HG03469 (cell line): ENCODE data around the gene ADAP1.
A peak's percentile ranks its signal among the peaks of the same experiment; 100 is the strongest.

Experiments used
- ATAC-seq: cut with Tn5 transposase; IDR thresholded peaks from one replicate; pipeline ENCODE4 v1.9.1; 2021; ENCODE audit warnings: mild to moderate bottlenecking, moderate library complexity, moderate number of reproducible peaks; ENCODE audit not compliant: unreplicated experiment

ADAP1 gene

GRCh38 chr7:940599-941408 lies 13.7 kb downstream of the ADAP1 start:
- no peak for ATAC-seq

- no peak for ATAC-seq
These were observed 14.6 kb downstream of the ADAP1 start for GRCh38 chr7:939843-940242.

GRCh38 chr7:938546-939185 lies 15.8 kb downstream of the ADAP1 start:
- ATAC-seq: no peak

GRCh38 chr7:937856-938484 lies 16.5 kb downstream of the ADAP1 start:
- ATAC-seq: no peak

- ATAC-seq: peak; percentile 77
These were observed 18.0 kb downstream of the ADAP1 start for GRCh38 chr7:936386-937054.

- no peak for ATAC-seq
These were observed 18.6 kb downstream of the ADAP1 start for GRCh38 chr7:935874-936385.

GRCh38 chr7:935164-935873 lies 19.2 kb downstream of the ADAP1 start:
- no peak for ATAC-seq

GRCh38 chr7:934469-935163 lies 19.9 kb downstream of the ADAP1 start:
- no peak for ATAC-seq

- no peak for ATAC-seq
These were observed 21.9 kb downstream of the ADAP1 start for GRCh38 chr7:932651-932975.

GRCh38 chr7:931871-932650 lies 22.4 kb downstream of the ADAP1 start:
- ATAC-seq: no peak

- ATAC-seq: no peak
These were observed 23.3 kb downstream of the ADAP1 start for GRCh38 chr7:930975-931758.

- no peak for ATAC-seq
These were observed 25.2 kb downstream of the ADAP1 start for GRCh38 chr7:929311-929711.

GRCh38 chr7:927031-927671 lies 27.3 kb downstream of the ADAP1 start:
- ATAC-seq: no peak

GRCh38 chr7:926061-927030 lies 28.1 kb downstream of the ADAP1 start:
- ATAC-seq: no peak

- no peak for ATAC-seq
These were observed 28.9 kb downstream of the ADAP1 start for GRCh38 chr7:925601-926000.

GRCh38 chr7:924541-925231 lies 29.8 kb downstream of the ADAP1 start:
- ATAC-seq: no peak
